Body of pancreas (tissue), 4 donors: ENCODE measurements around the gene HDGFL3.

Experiments
- POLR2A ChIP-seq, 3 donors: fragments of 450-650 bp; IDR thresholded peaks; one replicate each; pipeline ENCODE4 v1.6.1; 2016; ENCODE audit warnings: antibody characterized with exemption in 3 of 3, mild to moderate bottlenecking in 2 of 3
- TF ChIP-seq, protein P1 (sequence below), 7 experiments: fragments of 450-650 bp in 4 of 7; fragments of 200-600 bp in 3 of 7; sonication (generic) in 3 of 7; IDR thresholded peaks; one replicate each; pipeline ENCODE4 v1.5.1; 2016 to 2019; ENCODE audit warnings: antibody characterized with exemption in 7 of 7

DNA sequence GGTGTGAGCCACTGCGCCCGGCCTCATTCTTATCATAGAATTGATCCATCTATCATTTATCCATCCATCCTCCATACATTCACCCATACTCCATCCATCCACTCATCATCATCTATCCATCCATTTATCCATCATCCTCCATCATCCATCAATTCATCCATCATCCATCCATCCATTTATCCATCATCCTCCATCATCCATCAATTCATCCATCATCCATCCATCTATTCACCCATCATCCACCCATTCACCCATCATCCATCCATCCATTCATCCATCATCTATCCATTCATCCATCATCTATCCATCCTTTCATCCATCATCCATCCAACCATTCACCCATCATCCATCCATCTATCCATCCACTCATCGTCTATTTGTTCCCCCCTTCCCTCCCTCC, 96.5 kb downstream of the HDGFL3 start:
- TF ChIP-seq, protein P1, sequence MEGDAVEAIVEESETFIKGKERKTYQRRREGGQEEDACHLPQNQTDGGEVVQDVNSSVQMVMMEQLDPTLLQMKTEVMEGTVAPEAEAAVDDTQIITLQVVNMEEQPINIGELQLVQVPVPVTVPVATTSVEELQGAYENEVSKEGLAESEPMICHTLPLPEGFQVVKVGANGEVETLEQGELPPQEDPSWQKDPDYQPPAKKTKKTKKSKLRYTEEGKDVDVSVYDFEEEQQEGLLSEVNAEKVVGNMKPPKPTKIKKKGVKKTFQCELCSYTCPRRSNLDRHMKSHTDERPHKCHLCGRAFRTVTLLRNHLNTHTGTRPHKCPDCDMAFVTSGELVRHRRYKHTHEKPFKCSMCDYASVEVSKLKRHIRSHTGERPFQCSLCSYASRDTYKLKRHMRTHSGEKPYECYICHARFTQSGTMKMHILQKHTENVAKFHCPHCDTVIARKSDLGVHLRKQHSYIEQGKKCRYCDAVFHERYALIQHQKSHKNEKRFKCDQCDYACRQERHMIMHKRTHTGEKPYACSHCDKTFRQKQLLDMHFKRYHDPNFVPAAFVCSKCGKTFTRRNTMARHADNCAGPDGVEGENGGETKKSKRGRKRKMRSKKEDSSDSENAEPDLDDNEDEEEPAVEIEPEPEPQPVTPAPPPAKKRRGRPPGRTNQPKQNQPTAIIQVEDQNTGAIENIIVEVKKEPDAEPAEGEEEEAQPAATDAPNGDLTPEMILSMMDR (IDR thresholded peaks at IDR 0.05) = no peak
- TF ChIP-seq POLR2A (IDR thresholded peaks at IDR 0.05) = no peak
